DOHH2 (cell line): ENCODE results near the gene CD72.
A peak's percentile ranks its signal among the peaks of the same experiment; 100 is the strongest.

Experiments used
- CTCF ChIP-seq: fragments of 200-600 bp; sonication (generic); IDR thresholded peaks from one replicate; pipeline ENCODE4 v1.5.1; 2014; ENCODE audit warnings: antibody characterized with exemption, mild to moderate bottlenecking, low read depth, low read length; ENCODE audit not compliant: poor library complexity, severe bottlenecking
- EZH2phosphoT487 ChIP-seq: fragments of 200-600 bp; sonication (generic); IDR thresholded peaks from 2 replicates; pipeline ENCODE4 v1.6.1; 2017; ENCODE audit warnings: borderline replicate concordance, mild to moderate bottlenecking, antibody characterized with exemption, low read length, moderate library complexity, mixed read lengths

GRCh38 chr9:35660966-35661415, 42.8 kb upstream of the CD72 start:
- TF ChIP-seq CTCF (peak; percentile 31), EZH2phosphoT487 (no peak)
